HCT116 (cell line): Measurements from ENCODE around the gene PPP2R5B. TPM values are rescaled to one million over a fixed set of nuclear protein-coding genes. Genes with fewer than 3 reads are reported as not detected.

Experiments
- ATAC-seq: fragments of 200-7000 bp; cut with Tn5 transposase; 2 replicates; pipeline ENCODE4 v1.9.1; 2020; ENCODE audit warnings: mild to moderate bottlenecking, moderate library complexity
- BruUV-seq: library from RNA; stranded (reverse); fragments of 400-500 nt; replicated peaks from 2 replicates; lab custom pipeline; 2021; lab: Mats Ljungman, UMichigan
- CTCF ChIA-PET: fragments of 300-600 bp; sonication (Branson Sonifier 250); formaldehyde crosslinking; loops from one replicate; lab custom pipeline; 2021; ENCODE audit warnings: antibody characterized with exemption; lab: Charles Lee
- POLR2A ChIA-PET: fragments of 300-600, 350-600 bp; sonication (Branson Sonifier 250); formaldehyde crosslinking; loops from one replicate; lab custom pipeline; 2021; ENCODE audit warnings: antibody characterized with exemption; lab: Charles Lee
- RAD21 ChIA-PET, 2 experiments: fragments of 300-600 bp; sonication (Branson Sonifier 250); formaldehyde crosslinking; loops; one replicate each; lab custom pipeline; 2023; ENCODE audit warnings: low total read pairs in 2 of 2; ENCODE audit not compliant: uncharacterized antibody in 2 of 2, unreplicated experiment in 2 of 2, low non-redundant PET in 1 of 2; lab: Charles Lee
- DNase-seq: peaks from one replicate; pipeline ENCODE4 v3.0.0-alpha.2; 2010; ENCODE audit warnings: low read depth, low spot score
- H2AFZ ChIP-seq: fragments of 200-600 bp; shearing (Covaris generic), sonication (generic); 2 replicates; pipeline ENCODE4 v1.6.1; 2017; ENCODE audit warnings: low read depth, mixed run types, mixed read lengths, antibody characterized with exemption, low read length; ENCODE audit not compliant: poor library complexity, severe bottlenecking
- H3K27ac ChIP-seq: 2 replicates; pipeline ENCODE4 v1.5.1; 2012; ENCODE audit warnings: low read depth, low read length
- H3K27me3 ChIP-seq: fragments of 200-600 bp; sonication (generic); 2 replicates; pipeline ENCODE4 v1.6.1; 2016; ENCODE audit warnings: mixed run types, low read length, mixed read lengths; ENCODE audit not compliant: insufficient read depth
- H3K36me3 ChIP-seq, 2 experiments: fragments of 200-500 bp in 1 of 2; fragments of 200-600 bp in 1 of 2; sonication (Bioruptor generic) in 1 of 2; sonication (generic) in 1 of 2; 2 replicates each; pipeline versions ENCODE4 v1.5.1 to v1.6.1; 2014 to 2016; ENCODE audit warnings: low read length in 2 of 2, inconsistent platforms in 1 of 2, mixed read lengths in 1 of 2, mixed run types in 1 of 2; ENCODE audit not compliant: insufficient read depth in 2 of 2, control insufficient read depth in 1 of 2
- H3K4me1 ChIP-seq, 2 experiments: fragments of 200-600 bp in 1 of 2; sonication (generic) in 1 of 2; 2 replicates each; pipeline versions ENCODE4 v1.5.1 to v1.6.1; 2012 to 2017; ENCODE audit warnings: low read length in 2 of 2, inconsistent platforms in 1 of 2, mild to moderate bottlenecking in 1 of 2, mixed read lengths in 1 of 2, mixed run types in 1 of 2, moderate library complexity in 1 of 2; ENCODE audit not compliant: insufficient read depth in 2 of 2, control insufficient read depth in 1 of 2
- H3K4me2 ChIP-seq: fragments of 200-600 bp; sonication (generic); 2 replicates; pipeline ENCODE4 v1.6.1; 2017; ENCODE audit warnings: mixed run types, low read length, mixed read lengths
- H3K4me3 ChIP-seq, 2 experiments: fragments of 200-600 bp in 1 of 2; sonication (generic) in 1 of 2; replicated peaks in 1 of 2; 2 replicates each; pipeline ENCODE4 v1.5.1; 2011 to 2016; ENCODE audit warnings: low read length in 2 of 2, control low read depth in 1 of 2, low read depth in 1 of 2, mild to moderate bottlenecking in 1 of 2, mixed read lengths in 1 of 2, mixed run types in 1 of 2
- H3K79me2 ChIP-seq: fragments of 200-600 bp; sonication (generic); 2 replicates; pipeline ENCODE4 v1.6.1; 2017; ENCODE audit warnings: mild to moderate bottlenecking, mixed run types, low read length, moderate library complexity, mixed read lengths; ENCODE audit not compliant: insufficient read depth
- H3K9ac ChIP-seq: fragments of 200-600 bp; sonication (generic); 2 replicates; pipeline ENCODE4 v1.6.1; 2016; ENCODE audit warnings: low read length, mixed read lengths
- H3K9me2 ChIP-seq: fragments of 200-600 bp; sonication (generic), shearing (Covaris generic); 2 replicates; pipeline ENCODE4 v1.6.1; 2017; ENCODE audit warnings: mixed run types, mild to moderate bottlenecking, moderate library complexity; ENCODE audit not compliant: insufficient read depth
- H3K9me3 ChIP-seq, 2 experiments: fragments of 200-500 bp in 1 of 2; fragments of 200-600 bp in 1 of 2; sonication (Bioruptor generic) in 1 of 2; sonication (generic) in 1 of 2; 2 replicates each; pipeline ENCODE4 v1.6.1; 2014 to 2017; ENCODE audit warnings: low read length in 2 of 2, mixed read lengths in 2 of 2, inconsistent platforms in 1 of 2, low read depth in 1 of 2, mild to moderate bottlenecking in 1 of 2, mixed run types in 1 of 2, moderate library complexity in 1 of 2; ENCODE audit not compliant: control insufficient read depth in 1 of 2, insufficient read depth in 1 of 2
- H4K20me1 ChIP-seq: fragments of 200-600 bp; sonication (generic), shearing (Covaris generic); 2 replicates; pipeline ENCODE4 v1.6.1; 2017; ENCODE audit warnings: mixed run types, mild to moderate bottlenecking, moderate library complexity; ENCODE audit not compliant: insufficient read depth
- CBX3 ChIP-seq: IDR thresholded peaks from 2 replicates; pipeline ENCODE4 v1.6.1; 2012; ENCODE audit warnings: low read depth
- EGR1 ChIP-seq: IDR thresholded peaks from 2 replicates; pipeline ENCODE4 v1.6.1; 2012; ENCODE audit warnings: low read depth
- EZH2 ChIP-seq: fragments of 200-600 bp; sonication (generic); IDR thresholded peaks from 2 replicates; pipeline ENCODE4 v1.6.1; 2017; ENCODE audit warnings: antibody characterized with exemption, mixed run types
- EZH2phosphoT487 ChIP-seq: fragments of 200-600 bp; IDR thresholded peaks from 2 replicates; pipeline ENCODE4 v1.6.1; 2018; ENCODE audit warnings: antibody characterized with exemption, borderline replicate concordance
- FOSL1 ChIP-seq: IDR thresholded peaks from 2 replicates; pipeline ENCODE4 v1.6.1; 2012; ENCODE audit warnings: low read depth
- JUND ChIP-seq: IDR thresholded peaks from 2 replicates; pipeline ENCODE4 v1.6.1; 2012
- POLR2A ChIP-seq: IDR thresholded peaks from 2 replicates; pipeline ENCODE4 v1.7.0; 2011; ENCODE audit warnings: borderline replicate concordance; ENCODE audit not compliant: insufficient read depth, insufficient read length; ENCODE audit errors: extremely low read depth
- POLR2AphosphoS5 ChIP-seq: IDR thresholded peaks from 2 replicates; pipeline ENCODE4 v1.6.1; 2011; ENCODE audit warnings: mild to moderate bottlenecking, low read depth, low read length, moderate library complexity
- RAD21 ChIP-seq: IDR thresholded peaks from 2 replicates; pipeline ENCODE4 v1.6.1; 2012; ENCODE audit warnings: low read depth, mild to moderate bottlenecking
- SIN3A ChIP-seq: IDR thresholded peaks from 2 replicates; pipeline ENCODE4 v1.6.1; 2012; ENCODE audit warnings: low read depth
- SP1 ChIP-seq: IDR thresholded peaks from 2 replicates; pipeline ENCODE4 v1.6.1; 2012; ENCODE audit warnings: low read depth
- SRF ChIP-seq: IDR thresholded peaks from 2 replicates; pipeline ENCODE4 v1.6.1; 2012; ENCODE audit warnings: low read depth
- YY1 ChIP-seq: IDR thresholded peaks from 2 replicates; pipeline ENCODE4 v1.6.1; 2011; ENCODE audit warnings: low read length, low read depth, moderate library complexity, mild to moderate bottlenecking; ENCODE audit not compliant: insufficient replicate concordance; ENCODE audit errors: extremely low read depth
- ZFX ChIP-seq: fragments of 450-650 bp; IDR thresholded peaks from 2 replicates; pipeline ENCODE4 v1.6.1; 2017
- ZNF274 ChIP-seq: fragments of 200-500 bp; sonication (Bioruptor generic); IDR thresholded peaks from 2 replicates; pipeline ENCODE4 v1.6.1; 2014; ENCODE audit warnings: mild to moderate bottlenecking, low read depth, low read length, inconsistent platforms
- intact Hi-C: fragments of 100-400 bp; cut with micrococcal nuclease; formaldehyde crosslinking; loops from 2 replicates; pipeline ENCODE4 v1.10.0; 2022
- total RNA-seq: library from RNA; stranded (reverse); gene quantifications from one replicate; pipeline ENCODE4 v1.2.1, GENCODE V29; 2021; ENCODE audit not compliant: unreplicated experiment
- TF ChIP-seq, protein P1 (sequence below): IDR thresholded peaks from 2 replicates; pipeline ENCODE4 v1.6.1; 2012; ENCODE audit warnings: low read depth
- TF ChIP-seq, protein P2 (sequence below): IDR thresholded peaks from 2 replicates; pipeline ENCODE4 v1.6.1; 2012
- TF ChIP-seq, protein P3 (sequence below): IDR thresholded peaks from 2 replicates; pipeline ENCODE4 v1.6.1; 2011; ENCODE audit warnings: mild to moderate bottlenecking, low read length, moderate library complexity; ENCODE audit not compliant: insufficient replicate concordance; ENCODE audit errors: extremely low read depth

Gene PPP2R5B
- total RNA-seq, 1 experiment from 2014 or later = 10.9 TPM

DNA sequence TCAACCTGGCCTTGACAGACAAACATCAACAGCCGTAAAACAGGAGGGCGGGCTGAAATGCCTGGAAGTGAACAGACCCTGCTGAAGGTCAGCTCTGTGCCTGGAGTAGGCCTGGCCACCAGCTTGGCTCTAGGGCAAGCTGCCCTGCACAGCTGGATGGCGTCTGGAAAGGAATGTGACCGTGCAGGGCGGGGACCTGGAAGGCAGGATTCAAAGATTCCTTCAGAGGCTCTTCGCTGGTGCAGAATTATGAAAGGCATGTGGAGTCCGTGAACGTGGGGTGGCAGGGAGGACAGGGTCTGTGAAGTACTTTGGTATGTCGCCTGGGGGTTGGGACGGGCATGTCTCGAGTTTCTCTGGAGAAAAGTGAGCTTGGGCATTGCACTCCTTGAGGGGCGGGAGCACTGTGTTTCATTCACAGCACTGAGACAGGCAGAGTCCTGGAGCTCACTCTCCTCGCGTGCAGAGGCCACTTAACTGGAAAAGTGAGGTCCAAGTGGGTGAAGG is 47.6 kb upstream of the PPP2R5B start:
- CTCF ChIA-PET = interaction anchor here (1.5 to 1.9 kb wide), 3 partner anchors 11 to 28 kb away, joined by 3 to 5 read pairs (median 4); no protein-coding TSS in a partner anchor
- H3K79me2 ChIP-seq = peaks cover 63% of the 10 kb centered on the region
- peak overlapping the region; percentile 86 for H3K9ac ChIP-seq
- H3K4me3 ChIP-seq = peak overlapping the region; percentile 95 to 99
- H3K27ac ChIP-seq = peak overlapping the region; percentile 84
- H2AFZ ChIP-seq = no peak overlapping the region
- H3K36me3 ChIP-seq = peaks cover 13 to 32% of the 10 kb centered on the region in 2 experiments
- RAD21 ChIA-PET = interaction anchor here in 1 of 2 experiments (1.4 kb wide), 1 partner anchor 28 kb away, joined by 3 read pairs; no protein-coding TSS in a partner anchor
- no peaks in the 10 kb centered on the region for H4K20me1 ChIP-seq
- no peaks in the 10 kb centered on the region for H3K9me2 ChIP-seq
- peak overlapping the region; percentile 97 for H3K4me2 ChIP-seq
- intact Hi-C loops = no loop called here
- no peak for TF ChIP-seq POLR2A
- TF ChIP-seq ZFX = no peak
- no peak for TF ChIP-seq EZH2
- no peak for TF ChIP-seq EZH2phosphoT487
- TF ChIP-seq, protein P1, sequence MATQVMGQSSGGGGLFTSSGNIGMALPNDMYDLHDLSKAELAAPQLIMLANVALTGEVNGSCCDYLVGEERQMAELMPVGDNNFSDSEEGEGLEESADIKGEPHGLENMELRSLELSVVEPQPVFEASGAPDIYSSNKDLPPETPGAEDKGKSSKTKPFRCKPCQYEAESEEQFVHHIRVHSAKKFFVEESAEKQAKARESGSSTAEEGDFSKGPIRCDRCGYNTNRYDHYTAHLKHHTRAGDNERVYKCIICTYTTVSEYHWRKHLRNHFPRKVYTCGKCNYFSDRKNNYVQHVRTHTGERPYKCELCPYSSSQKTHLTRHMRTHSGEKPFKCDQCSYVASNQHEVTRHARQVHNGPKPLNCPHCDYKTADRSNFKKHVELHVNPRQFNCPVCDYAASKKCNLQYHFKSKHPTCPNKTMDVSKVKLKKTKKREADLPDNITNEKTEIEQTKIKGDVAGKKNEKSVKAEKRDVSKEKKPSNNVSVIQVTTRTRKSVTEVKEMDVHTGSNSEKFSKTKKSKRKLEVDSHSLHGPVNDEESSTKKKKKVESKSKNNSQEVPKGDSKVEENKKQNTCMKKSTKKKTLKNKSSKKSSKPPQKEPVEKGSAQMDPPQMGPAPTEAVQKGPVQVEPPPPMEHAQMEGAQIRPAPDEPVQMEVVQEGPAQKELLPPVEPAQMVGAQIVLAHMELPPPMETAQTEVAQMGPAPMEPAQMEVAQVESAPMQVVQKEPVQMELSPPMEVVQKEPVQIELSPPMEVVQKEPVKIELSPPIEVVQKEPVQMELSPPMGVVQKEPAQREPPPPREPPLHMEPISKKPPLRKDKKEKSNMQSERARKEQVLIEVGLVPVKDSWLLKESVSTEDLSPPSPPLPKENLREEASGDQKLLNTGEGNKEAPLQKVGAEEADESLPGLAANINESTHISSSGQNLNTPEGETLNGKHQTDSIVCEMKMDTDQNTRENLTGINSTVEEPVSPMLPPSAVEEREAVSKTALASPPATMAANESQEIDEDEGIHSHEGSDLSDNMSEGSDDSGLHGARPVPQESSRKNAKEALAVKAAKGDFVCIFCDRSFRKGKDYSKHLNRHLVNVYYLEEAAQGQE = no peak
- TF ChIP-seq RAD21 = no peak
- no peak for TF ChIP-seq POLR2AphosphoS5
- TF ChIP-seq SRF = no peak
- TF ChIP-seq ZNF274 = no peak
- TF ChIP-seq FOSL1 = no peak
- no peak for TF ChIP-seq SIN3A
- no peak for TF ChIP-seq SP1
- TF ChIP-seq, protein P2, sequence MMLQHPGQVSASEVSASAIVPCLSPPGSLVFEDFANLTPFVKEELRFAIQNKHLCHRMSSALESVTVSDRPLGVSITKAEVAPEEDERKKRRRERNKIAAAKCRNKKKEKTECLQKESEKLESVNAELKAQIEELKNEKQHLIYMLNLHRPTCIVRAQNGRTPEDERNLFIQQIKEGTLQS = no peak
- no peak for TF ChIP-seq JUND
- TF ChIP-seq, protein P3, sequence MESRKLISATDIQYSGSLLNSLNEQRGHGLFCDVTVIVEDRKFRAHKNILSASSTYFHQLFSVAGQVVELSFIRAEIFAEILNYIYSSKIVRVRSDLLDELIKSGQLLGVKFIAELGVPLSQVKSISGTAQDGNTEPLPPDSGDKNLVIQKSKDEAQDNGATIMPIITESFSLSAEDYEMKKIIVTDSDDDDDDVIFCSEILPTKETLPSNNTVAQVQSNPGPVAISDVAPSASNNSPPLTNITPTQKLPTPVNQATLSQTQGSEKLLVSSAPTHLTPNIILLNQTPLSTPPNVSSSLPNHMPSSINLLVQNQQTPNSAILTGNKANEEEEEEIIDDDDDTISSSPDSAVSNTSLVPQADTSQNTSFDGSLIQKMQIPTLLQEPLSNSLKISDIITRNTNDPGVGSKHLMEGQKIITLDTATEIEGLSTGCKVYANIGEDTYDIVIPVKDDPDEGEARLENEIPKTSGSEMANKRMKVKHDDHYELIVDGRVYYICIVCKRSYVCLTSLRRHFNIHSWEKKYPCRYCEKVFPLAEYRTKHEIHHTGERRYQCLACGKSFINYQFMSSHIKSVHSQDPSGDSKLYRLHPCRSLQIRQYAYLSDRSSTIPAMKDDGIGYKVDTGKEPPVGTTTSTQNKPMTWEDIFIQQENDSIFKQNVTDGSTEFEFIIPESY = no peak
- TF ChIP-seq CBX3 = no peak
- no peak for TF ChIP-seq YY1
- TF ChIP-seq EGR1 = no peak
- H3K9me3 ChIP-seq = no peaks in the 10 kb centered on the region
- POLR2A ChIA-PET = interaction anchor here (1.2 to 5.5 kb wide), 4 partner anchors 13 to 30 kb away, joined by 3 to 56 read pairs (median 24); partner anchors contain the start of gene CDC42BPG
- BruUV-seq = no TSS peak
- ATAC-seq (peak; percentile 16; the same call in 1 of the 2 replicates), DNase-seq (no peak)
- H3K4me1 ChIP-seq = peaks cover 22 to 34% of the 10 kb centered on the region in 2 experiments
- no peaks in the 10 kb centered on the region for H3K27me3 ChIP-seq
